Body of pancreas (tissue), 4 donors: Measurements from ENCODE around the gene TP53BP2. TPM values are rescaled to one million over a fixed set of nuclear protein-coding genes. Genes with fewer than 3 reads are reported as not detected.

ENCODE experiments used
- ATAC-seq: fragments of 150-250 bp; one replicate; pipeline ENCODE4 v1.9.1; 2016
- DNase-seq, 4 donors: peaks; one replicate each; pipeline ENCODE4 v3.0.0-alpha.2; 2019
- H3K27ac ChIP-seq, 4 donors: fragments of 200-600 bp; sonication (generic); 1 replicate in 3 of 4; 2 replicates in 1 of 4; pipeline versions ENCODE4 v1.5.1 to v1.6.1; 2016 to 2019; ENCODE audit warnings: mild to moderate bottlenecking in 1 of 4, mixed read lengths in 1 of 4, moderate library complexity in 1 of 4
- H3K27me3 ChIP-seq, 2 donors: fragments of 200-600 bp; sonication (generic); one replicate each; pipeline ENCODE4 v1.6.0; 2016; ENCODE audit warnings: mild to moderate bottlenecking in 1 of 2
- H3K36me3 ChIP-seq, 2 donors: fragments of 200-600 bp; sonication (generic); replicated peaks in 1 of 2; 2 replicates each; pipeline ENCODE4 v1.5.1; 2016; ENCODE audit warnings: low read depth in 2 of 2; ENCODE audit not compliant: insufficient read depth in 1 of 2
- H3K4me1 ChIP-seq: fragments of 200-600 bp; sonication (generic); one replicate; pipeline ENCODE4 v1.6.0; 2016
- H3K4me3 ChIP-seq, 2 donors: fragments of 200-600 bp; sonication (generic); 1 replicate in 1 of 2; 2 replicates in 1 of 2; pipeline ENCODE4 v1.5.1; 2016 to 2019
- H3K9me3 ChIP-seq, 3 donors: fragments of 200-600 bp; sonication (generic); 1 replicate in 2 of 3; 2 replicates in 1 of 3; pipeline ENCODE4 v1.5.1; 2016
- POLR2A ChIP-seq, 3 donors: fragments of 450-650 bp; IDR thresholded peaks; one replicate each; pipeline ENCODE4 v1.6.1; 2016; ENCODE audit warnings: antibody characterized with exemption in 3 of 3, mild to moderate bottlenecking in 2 of 3
- WGBS, 2 donors: methylation state at CpG; one replicate each; pipeline ENCODE4 v1.1.5; 2017; 5-methylcytosine and 5-hydroxymethylcytosine counted together
- intact Hi-C: fragments of 100-400 bp; cut with DNase I; formaldehyde crosslinking; loops from one replicate; pipeline ENCODE4 v1.15.1; 2023
- total RNA-seq, 2 donors: library from RNA; depleted of rRNA; stranded (reverse); fragments of >200 nt; gene quantifications; one replicate each; pipeline ENCODE4 v1.1.0, GENCODE V29; 2016
- TF ChIP-seq, protein P1 (sequence below), 7 experiments: fragments of 450-650 bp in 4 of 7; fragments of 200-600 bp in 3 of 7; sonication (generic) in 3 of 7; IDR thresholded peaks; one replicate each; pipeline ENCODE4 v1.5.1; 2016 to 2019; ENCODE audit warnings: antibody characterized with exemption in 7 of 7

Gene TP53BP2
- total RNA-seq, 2 donors from 2014 or later, result 22.3 to 30.0 TPM

DNA sequence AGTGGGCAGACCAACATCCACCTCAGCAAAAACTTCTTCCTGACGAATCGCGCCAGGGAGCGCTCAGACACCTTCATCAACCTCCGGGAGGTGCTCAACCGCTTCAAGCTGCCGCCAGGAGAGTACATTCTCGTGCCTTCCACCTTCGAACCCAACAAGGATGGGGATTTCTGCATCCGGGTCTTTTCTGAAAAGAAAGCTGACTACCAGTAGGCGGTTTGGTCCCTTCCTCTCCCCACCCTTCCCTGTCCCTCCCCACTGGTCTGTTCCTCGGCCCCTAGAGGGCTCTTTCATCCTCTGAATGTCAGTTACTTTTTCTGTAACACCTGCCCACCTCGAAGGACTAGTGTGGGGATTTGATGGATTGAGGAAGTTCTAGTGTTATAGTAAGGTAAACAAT is 86.5 kb downstream of the TP53BP2 start:
- TF ChIP-seq, protein P1, sequence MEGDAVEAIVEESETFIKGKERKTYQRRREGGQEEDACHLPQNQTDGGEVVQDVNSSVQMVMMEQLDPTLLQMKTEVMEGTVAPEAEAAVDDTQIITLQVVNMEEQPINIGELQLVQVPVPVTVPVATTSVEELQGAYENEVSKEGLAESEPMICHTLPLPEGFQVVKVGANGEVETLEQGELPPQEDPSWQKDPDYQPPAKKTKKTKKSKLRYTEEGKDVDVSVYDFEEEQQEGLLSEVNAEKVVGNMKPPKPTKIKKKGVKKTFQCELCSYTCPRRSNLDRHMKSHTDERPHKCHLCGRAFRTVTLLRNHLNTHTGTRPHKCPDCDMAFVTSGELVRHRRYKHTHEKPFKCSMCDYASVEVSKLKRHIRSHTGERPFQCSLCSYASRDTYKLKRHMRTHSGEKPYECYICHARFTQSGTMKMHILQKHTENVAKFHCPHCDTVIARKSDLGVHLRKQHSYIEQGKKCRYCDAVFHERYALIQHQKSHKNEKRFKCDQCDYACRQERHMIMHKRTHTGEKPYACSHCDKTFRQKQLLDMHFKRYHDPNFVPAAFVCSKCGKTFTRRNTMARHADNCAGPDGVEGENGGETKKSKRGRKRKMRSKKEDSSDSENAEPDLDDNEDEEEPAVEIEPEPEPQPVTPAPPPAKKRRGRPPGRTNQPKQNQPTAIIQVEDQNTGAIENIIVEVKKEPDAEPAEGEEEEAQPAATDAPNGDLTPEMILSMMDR (IDR thresholded peaks at IDR 0.05), result no peak
- TF ChIP-seq POLR2A (IDR thresholded peaks at IDR 0.05), result no peak
- intact Hi-C loops, result no loop called here
- whole genome bisulfite sequencing, 2 donors, result 87 to 92% methylated on average over 13 of the region's 13 CpGs

DNA sequence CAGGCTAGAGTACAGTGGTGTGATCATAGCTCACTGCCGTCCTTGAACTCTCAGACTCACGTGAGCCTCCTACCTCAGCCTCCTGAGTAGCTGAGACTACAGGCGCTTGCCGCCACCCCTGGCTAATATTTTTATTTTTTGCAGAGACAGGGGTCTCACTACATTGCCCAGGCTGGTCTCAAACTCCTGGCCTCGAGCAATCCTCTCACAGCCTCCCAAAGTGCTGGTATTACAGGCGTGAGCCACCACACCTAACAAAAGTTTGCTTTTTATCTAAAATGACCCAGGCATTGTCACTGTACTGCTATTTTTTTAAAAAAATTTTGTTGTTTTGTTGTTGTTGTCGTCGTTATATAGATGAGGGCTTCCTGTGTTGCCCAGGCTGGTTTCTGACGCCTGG is 87.0 kb downstream of the TP53BP2 start:
- H3K27me3 ChIP-seq, result no peaks in the 10 kb centered on the region
- no peak overlapping the region for H3K4me3 ChIP-seq
- H3K36me3 ChIP-seq, result peaks cover 0 to 32% of the 10 kb centered on the region in 2 donors
- H3K9me3 ChIP-seq, result no peaks in the 10 kb centered on the region
- no peak for TF ChIP-seq POLR2A (IDR thresholded peaks at IDR 0.05)
- TF ChIP-seq, protein P1 (IDR thresholded peaks at IDR 0.05), result no peak
- no peak for ATAC-seq
- H3K27ac ChIP-seq, result no peak overlapping the region
- no peaks in the 10 kb centered on the region for H3K4me1 ChIP-seq
- intact Hi-C loops, result no loop called here
- 94 to 99% methylated on average over 9 of the region's 9 CpGs for WGBS, 2 donors
- no peak for DNase-seq

More for the DNA sequence above, 86.5 kb downstream of the TP53BP2 start:
- Histone ChIP-seq H3K4me3 (no peak overlapping the region), H3K27me3 (no peaks in the 10 kb centered on the region), H3K9me3 (no peaks in the 10 kb centered on the region), H3K4me1 (no peaks in the 10 kb centered on the region), H3K36me3 (peaks cover 0 to 29% of the 10 kb centered on the region in 2 donors), H3K27ac (no peak overlapping the region)
- no peak for ATAC-seq
- DNase-seq, result no peak

DNA sequence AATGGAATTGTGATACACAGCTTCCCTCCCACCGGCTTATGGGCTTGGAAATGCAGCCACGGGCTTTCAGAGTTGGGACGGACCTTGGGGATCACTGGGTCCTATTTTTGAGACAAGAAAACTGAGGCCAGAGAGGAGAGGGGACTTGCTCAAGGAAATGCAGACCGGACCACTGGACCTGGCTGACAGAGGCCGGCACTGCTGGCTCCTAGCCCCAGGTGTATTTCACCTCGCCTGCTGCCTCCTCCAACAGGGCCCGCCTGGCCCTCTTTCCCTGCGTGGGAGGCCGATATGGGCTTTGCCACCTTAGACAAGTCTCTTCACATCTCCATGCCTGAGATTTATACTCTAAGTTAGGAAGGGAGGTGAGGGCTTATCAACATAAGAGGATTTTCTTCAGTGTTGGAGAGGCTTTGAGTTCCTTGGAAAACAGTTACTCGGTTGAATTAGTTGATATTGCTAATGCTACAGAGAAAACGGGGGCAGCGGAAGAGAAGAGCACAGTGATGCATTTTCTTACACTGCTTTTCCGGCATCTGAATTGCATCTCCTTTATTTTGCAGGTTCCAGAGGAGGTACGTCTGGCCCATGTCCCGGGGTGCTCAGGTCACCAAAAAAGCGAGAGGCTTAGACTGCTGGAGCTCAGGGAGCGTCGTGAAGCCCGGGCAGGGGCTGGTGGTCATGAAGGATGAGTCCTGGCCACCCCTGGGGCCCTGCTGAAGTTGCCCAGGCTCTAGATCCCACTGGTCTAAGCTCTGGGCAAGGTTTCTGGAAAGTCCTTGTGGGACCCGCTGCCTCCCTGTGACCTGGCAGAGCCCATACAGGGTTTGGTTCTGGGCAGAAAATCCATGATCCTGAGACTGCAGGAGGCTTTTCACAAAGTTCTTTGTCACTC is 88.7 kb downstream of the TP53BP2 start:
- Histone ChIP-seq H3K36me3 (peaks cover 0 to 39% of the 10 kb centered on the region in 2 donors), H3K27me3 (no peaks in the 10 kb centered on the region), H3K27ac (no peak overlapping the region), H3K9me3 (no peaks in the 10 kb centered on the region), H3K4me1 (no peaks in the 10 kb centered on the region), H3K4me3 (no peak overlapping the region)
- intact Hi-C loops, result no loop called here
- 89 to 91% methylated on average over 19 to 20 of the region's 20 CpGs for WGBS, 2 donors
- TF ChIP-seq POLR2A (IDR thresholded peaks at IDR 0.05), result no peak
- TF ChIP-seq, protein P1 (IDR thresholded peaks at IDR 0.05), result no peak
- DNase-seq, result no peak
- ATAC-seq, result no peak

DNA sequence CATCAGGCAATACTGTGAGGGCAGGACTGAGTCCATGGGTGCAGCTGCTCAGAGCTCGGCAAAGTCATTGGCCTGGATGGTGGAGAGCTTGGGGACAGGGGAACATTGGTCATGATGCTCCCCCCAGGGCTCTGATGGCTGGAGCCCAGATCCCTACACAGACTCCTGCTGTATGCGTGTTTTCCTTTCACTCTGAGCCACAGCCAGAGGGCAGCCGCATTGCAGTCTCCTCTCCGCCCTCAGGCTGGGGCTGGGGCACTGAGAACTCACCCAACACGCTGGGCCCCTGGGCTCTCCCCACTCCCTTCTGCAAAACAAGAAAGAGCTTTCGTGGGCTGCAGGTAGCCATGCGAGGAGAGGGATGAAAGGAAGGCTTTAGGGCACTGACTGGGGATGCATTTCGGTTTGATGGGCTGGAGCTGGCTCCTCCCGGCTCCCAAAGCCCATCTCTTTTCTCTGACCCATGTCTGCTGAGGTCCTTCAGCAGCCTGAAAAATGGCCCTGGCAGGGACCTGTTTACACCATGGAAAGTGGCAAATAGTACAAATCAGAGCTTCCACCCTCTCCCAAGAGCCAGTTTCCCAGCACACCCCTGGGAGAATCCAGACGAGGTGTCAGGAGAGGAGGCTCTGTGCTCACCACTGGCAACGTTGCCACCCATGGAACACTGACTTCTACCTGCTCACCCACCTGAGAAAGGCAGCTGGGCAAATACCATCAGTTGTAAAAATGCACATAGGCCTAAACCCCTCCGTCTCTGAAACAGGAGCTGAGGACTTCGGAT is 89.6 kb downstream of the TP53BP2 start:
- intact Hi-C loops, result no loop called here
- no peak for TF ChIP-seq POLR2A (IDR thresholded peaks at IDR 0.05)
- TF ChIP-seq, protein P1 (IDR thresholded peaks at IDR 0.05), result no peak
- H3K4me3 ChIP-seq, result no peak overlapping the region
- no peak overlapping the region for H3K27ac ChIP-seq
- H3K36me3 ChIP-seq, result peaks cover 0 to 39% of the 10 kb centered on the region in 2 donors
- H3K4me1 ChIP-seq, result no peaks in the 10 kb centered on the region
- WGBS, 2 donors, result 86 to 92% methylated on average over 8 to 13 of the region's 13 CpGs
- H3K9me3 ChIP-seq, result no peaks in the 10 kb centered on the region
- no peak for ATAC-seq
- no peak for DNase-seq
- H3K27me3 ChIP-seq, result no peaks in the 10 kb centered on the region
